GM12878 (cell line): Measurements from ENCODE around the gene FAM9C. TPM values are rescaled to one million over a fixed set of nuclear protein-coding genes. Genes with fewer than 3 reads are reported as not detected.

ENCODE experiments used
- ATAC-seq: fragments of 200-7000 bp; cut with Tn5 transposase; 3 replicates; pipeline ENCODE4 v1.9.1; 2020; ENCODE audit warnings: mild to moderate bottlenecking, moderate library complexity
- BruUV-seq: library from RNA; stranded (reverse); fragments of 400-500 nt; replicated peaks from 2 replicates; lab custom pipeline; 2021; lab: Mats Ljungman, UMichigan
- CTCF ChIA-PET: fragments of 300-600 bp; sonication (Branson Sonifier 250); formaldehyde crosslinking; extraction: SDS; loops from one replicate; lab custom pipeline; 2021; ENCODE audit warnings: inconsistent platforms; lab: Yijun Ruan, JAX
- POLR2A ChIA-PET: fragments of 350-600 bp; formaldehyde crosslinking; extraction: SDS; loops from one replicate; lab custom pipeline; 2021; ENCODE audit warnings: inconsistent platforms; lab: Charles Lee
- RAD21 ChIA-PET: fragments of 300-600 bp; sonication (Branson Sonifier 250); formaldehyde crosslinking; loops from one replicate; lab custom pipeline; 2023; ENCODE audit warnings: antibody characterized with exemption; ENCODE audit not compliant: unreplicated experiment; lab: Charles Lee
- SMC1A ChIA-PET: fragments of 300-600 bp; sonication (Branson Sonifier 250); formaldehyde crosslinking; loops from one replicate; lab custom pipeline; 2023; ENCODE audit not compliant: unreplicated experiment, uncharacterized antibody; lab: Charles Lee
- DNase-seq: peaks from one replicate; pipeline ENCODE4 v3.0.0-alpha.2; 2011; ENCODE audit warnings: low read depth, low spot score
- FAIRE-seq: peaks from 3 replicates; lab custom pipeline; 2011; peaks lifted over from hg19 to GRCh38; lab: Jason Lieb, UNC
- H2AFZ ChIP-seq: 2 replicates; pipeline ENCODE4 v1.6.0; 2011; ENCODE audit warnings: low read depth, low read length, control low read depth; ENCODE audit not compliant: control insufficient read depth
- H3K27ac ChIP-seq: 2 replicates; pipeline ENCODE4 v1.5.1; 2011; ENCODE audit warnings: control low read depth; ENCODE audit not compliant: control insufficient read depth, insufficient read depth
- H3K27me3 ChIP-seq, 2 experiments: replicated peaks in 1 of 2; 2 replicates each; pipeline versions ENCODE4 v1.6.0 to v1.6.1; 2011; ENCODE audit warnings: low read length in 1 of 2; ENCODE audit not compliant: control insufficient read depth in 2 of 2, insufficient read depth in 2 of 2
- H3K36me3 ChIP-seq, 2 experiments: 2 replicates each; pipeline ENCODE4 v1.5.1; 2011; ENCODE audit warnings: low read length in 1 of 2; ENCODE audit not compliant: control insufficient read depth in 2 of 2, insufficient read depth in 2 of 2
- H3K4me1 ChIP-seq: 2 replicates; pipeline ENCODE4 v1.6.1; 2011; ENCODE audit warnings: mild to moderate bottlenecking, low read length, moderate library complexity, mixed read lengths; ENCODE audit not compliant: control insufficient read depth, insufficient read depth
- H3K4me2 ChIP-seq: 2 replicates; pipeline ENCODE4 v1.6.0; 2011; ENCODE audit warnings: control low read depth; ENCODE audit not compliant: control insufficient read depth, insufficient read depth
- H3K4me3 ChIP-seq: fragments of 200-600 bp; sonication (generic); 2 replicates; pipeline ENCODE4 v1.5.1; 2016
- H3K79me2 ChIP-seq: 2 replicates; pipeline ENCODE4 v1.6.0; 2011; ENCODE audit warnings: low read length; ENCODE audit not compliant: control insufficient read depth, insufficient read depth
- H3K9ac ChIP-seq: 2 replicates; pipeline ENCODE4 v1.8.0; 2011; ENCODE audit warnings: low read length, control low read depth, mixed read lengths; ENCODE audit not compliant: control insufficient read depth, insufficient read depth
- H3K9me3 ChIP-seq: replicated peaks from 3 replicates; pipeline ENCODE4 v1.5.1; 2011; ENCODE audit warnings: mild to moderate bottlenecking, low read length; ENCODE audit not compliant: control insufficient read depth, insufficient read depth
- H4K20me1 ChIP-seq: 2 replicates; pipeline ENCODE4 v1.6.0; 2011; ENCODE audit not compliant: control insufficient read depth, insufficient read depth
- CHD2 ChIP-seq: IDR thresholded peaks from 2 replicates; pipeline ENCODE4 v1.6.1; 2011; ENCODE audit warnings: low read depth, low read length, improper control_type of control experiment, borderline replicate concordance
- FOXK2 ChIP-seq: fragments of 450-650 bp; IDR thresholded peaks from 2 replicates; pipeline ENCODE4 v1.6.1; 2017; ENCODE audit warnings: mild to moderate bottlenecking, moderate library complexity
- MLLT1 ChIP-seq: fragments of 450-650 bp; IDR thresholded peaks from 2 replicates; pipeline ENCODE4 v1.6.1; 2016; ENCODE audit warnings: mild to moderate bottlenecking
- MTA3 ChIP-seq: IDR thresholded peaks from 2 replicates; pipeline ENCODE4 v1.6.1; 2012; ENCODE audit warnings: low read length, inconsistent platforms, borderline replicate concordance
- MYB ChIP-seq: fragments of 150-350 bp; IDR thresholded peaks from 2 replicates; pipeline ENCODE4 v1.6.1; 2014; ENCODE audit warnings: mild to moderate bottlenecking, low read depth, low read length, borderline replicate concordance
- NFYA ChIP-seq: IDR thresholded peaks from 2 replicates; pipeline ENCODE4 v1.6.1; 2011; ENCODE audit warnings: low read depth, mild to moderate bottlenecking, low read length, improper control_type of control experiment, borderline replicate concordance
- POU2F2 ChIP-seq: IDR thresholded peaks from 3 replicates; pipeline ENCODE4 v1.6.1; 2011; ENCODE audit warnings: low read depth, mild to moderate bottlenecking, low read length, borderline replicate concordance
- SKIL ChIP-seq: fragments of 450-650 bp; IDR thresholded peaks from 2 replicates; pipeline ENCODE4 v1.6.1; 2017; ENCODE audit warnings: mild to moderate bottlenecking, low read depth, inconsistent platforms; ENCODE audit not compliant: poor library complexity, severe bottlenecking
- SPI1 ChIP-seq: IDR thresholded peaks from 2 replicates; pipeline ENCODE4 v1.6.1; 2011; ENCODE audit warnings: low read depth, mild to moderate bottlenecking, low read length, moderate library complexity, borderline replicate concordance; ENCODE audit not compliant: insufficient read depth
- YY1 ChIP-seq: IDR thresholded peaks from 2 replicates; pipeline ENCODE4 v1.6.1; 2011; ENCODE audit warnings: low read depth, mild to moderate bottlenecking, low read length
- ZNF217 ChIP-seq: fragments of 450-650 bp; IDR thresholded peaks from 2 replicates; pipeline ENCODE4 v1.6.1; 2017; ENCODE audit warnings: antibody characterized with exemption, mild to moderate bottlenecking
- WGBS: methylation state at CpG from one replicate; pipeline ENCODE4 v1.1.6; 2016; ENCODE audit warnings: low lambda C conversion rate; ENCODE audit not compliant: insufficient replicate concordance, insufficient coverage; ENCODE audit errors: missing lambda C conversion rate; 5-methylcytosine and 5-hydroxymethylcytosine counted together
- in situ Hi-C: fragments of 300-500 bp; cut with MboI; formaldehyde crosslinking; loops from 9 replicates; pipeline ENCODE4 v1.14.3; 2018; ENCODE audit warnings: mixed read lengths
- intact Hi-C: fragments of 100-400 bp; cut with micrococcal nuclease; formaldehyde crosslinking; loops from one replicate; pipeline ENCODE4 v1.14.2; 2022; ENCODE audit not compliant: unreplicated experiment
- polyA plus RNA-seq, 11 experiments: library from polyadenylated mRNA; depleted of rRNA in 4 of 11; unstranded in 6 of 11; stranded (reverse) in 5 of 11; fragments of >200 nt; fragmentation: Nextera tagmentation in 4 of 11; fragmentation: Illumina TruSeq in 1 of 11; extraction: Ambion mirVana in 4 of 11; extraction: Trizol in 1 of 11; gene quantifications; 1 replicate in 1 of 11; 2 replicates in 10 of 11; pipeline versions ENCODE4 v1.2.1 to v1.2.3, GENCODE V29; 2011 to 2016; ENCODE audit warnings: inconsistent platforms in 2 of 11, missing spikeins in 2 of 11, low read depth in 1 of 11
- total RNA-seq, 4 experiments: library from RNA; depleted of rRNA in 3 of 4; stranded (reverse); fragments of >200 nt in 3 of 4; fragmentation: Illumina TruSeq in 1 of 4; extraction: Trizol in 1 of 4; gene quantifications; 2 replicates each; pipeline versions ENCODE4 v1.2.1 to v1.2.3, GENCODE V29; 2013 to 2021

The FAM9C gene
- total and polyA plus RNA-seq, 10 of the 15 experiments (the other 5 are each of a cell fraction or from before 2014, with no cell fraction given) = 0.01 to 0.03 TPM; not detected in 8

- ATAC-seq (peak; percentile 7; the same call in 2 of the 3 replicates), FAIRE-seq (no peak), DNase-seq (no peak)
- ChIA-PET CTCF (interaction anchor here (1.0 to 12.2 kb wide), 7 partner anchors 12 to 398 kb away, joined by 4 to 312 read pairs (median 72); no protein-coding TSS in a partner anchor), POLR2A (interaction anchor here (1.0 to 17.3 kb wide), 15 partner anchors 8 to 608 kb away, joined by 3 to 280 read pairs (median 9); no protein-coding TSS in a partner anchor), RAD21 (interaction anchor here (1.4 to 23.1 kb wide), 12 partner anchors 8 to 644 kb away, joined by 5 to 689 read pairs (median 68); partner anchors contain the start of genes OFD1, TMSB4X and TRAPPC2), SMC1A (interaction anchor here (0.9 to 27.7 kb wide), 15 partner anchors 8 to 398 kb away, joined by 3 to 847 read pairs (median 79); no protein-coding TSS in a partner anchor)
- in situ Hi-C loops = loop anchor here (5.0 kb wide), 2 partner anchors 167 to 387 kb away; no protein-coding TSS in a partner anchor
- H3K9me3 ChIP-seq = no peaks in the 10 kb centered on the region; the same call in 2 of the 3 replicates
- no peaks in the 10 kb centered on the region for H3K36me3 ChIP-seq
- peak overlapping the region; percentile 6; the same call in 1 of the 2 replicates for H3K4me3 ChIP-seq
- H3K4me1 ChIP-seq = peaks cover 87% of the 10 kb centered on the region
- H3K9ac ChIP-seq = peak overlapping the region; percentile 56
- H2AFZ ChIP-seq = no peak overlapping the region
- intact Hi-C loops = loop anchor here (5.0 kb wide), 4 partner anchors 72 to 297 kb away; no protein-coding TSS in a partner anchor
- H3K4me2 ChIP-seq = peak overlapping the region; percentile 78
- no peaks in the 10 kb centered on the region for H4K20me1 ChIP-seq
- BruUV-seq = no TSS peak
- peak overlapping the region; percentile 100 for H3K27ac ChIP-seq
- no peak for TF ChIP-seq NFYA
- peak; percentile 2; the same call in 1 of the 2 replicates for TF ChIP-seq MLLT1
- TF ChIP-seq YY1 = peak; percentile 13; the same call in 1 of the 2 replicates
- TF ChIP-seq SKIL = peak; percentile 51
- no peak for TF ChIP-seq FOXK2
- TF ChIP-seq SPI1 = peak; percentile 34; the same call in 1 of the 2 replicates
- TF ChIP-seq MYB = no peak
- TF ChIP-seq POU2F2 = peak; percentile 18; the same call in 1 of the 3 replicates
- TF ChIP-seq ZNF217 = no peak
- no peak for TF ChIP-seq MTA3
- 0 out of 2 replicates have a peak, but pooled peaks have one; percentile 52 for TF ChIP-seq CHD2
- H3K79me2 ChIP-seq = peaks cover 20% of the 10 kb centered on the region
- 65% methylated on average over 1 of the region's 1 CpG for WGBS
- no peaks in the 10 kb centered on the region for H3K27me3 ChIP-seq
These were observed 45.6 kb upstream of the FAM9C start for GRCh38 chrX:13090027-13090338.
